Brain microvascular endothelial cell (primary cell): ENCODE data around the gene NBAS.

Experiments
- DNase-seq: peaks from one replicate; pipeline ENCODE4 v3.0.0-alpha.2; 2020
- H3K27ac ChIP-seq: fragments of 250-450 bp; sonication (Bioruptor Pico); 2 replicates; pipeline ENCODE4 v1.5.1; 2020; ENCODE audit warnings: mild to moderate bottlenecking, moderate library complexity
- H3K27me3 ChIP-seq: fragments of 250-450 bp; sonication (Bioruptor Pico); replicated peaks from 2 replicates; pipeline ENCODE4 v1.5.1; 2020; ENCODE audit warnings: mild to moderate bottlenecking
- H3K36me3 ChIP-seq: fragments of 250-450 bp; sonication (Bioruptor Pico); replicated peaks from 2 replicates; pipeline ENCODE4 v1.5.1; 2020; ENCODE audit warnings: mild to moderate bottlenecking
- H3K4me3 ChIP-seq: 2 replicates; pipeline ENCODE4 v1.5.1; 2011; ENCODE audit warnings: low read depth, mild to moderate bottlenecking, control low read depth, low read length, moderate library complexity
- CTCF ChIP-seq: IDR thresholded peaks from 2 replicates; pipeline ENCODE4 v1.5.1; 2011; ENCODE audit warnings: low read depth, mild to moderate bottlenecking, moderate library complexity, low read length, control low read depth, inconsistent platforms; ENCODE audit errors: missing control alignments
- in situ Hi-C: cut with HindIII; loops from 2 replicates; pipeline ENCODE4 v1.10.0; 2017; ENCODE audit warnings: low sequenced_read_pairs, low pct_ligation_motif_present

The NBAS gene

GRCh38 chr2:15606481-15607441 lies 45.6 kb upstream of the NBAS start:
- no peak for TF ChIP-seq CTCF
- DNase-seq = no peak
- Histone ChIP-seq H3K27ac (no peak overlapping the region), H3K4me3 (no peak overlapping the region), H3K27me3 (no peaks in the 10 kb centered on the region), H3K36me3 (peaks cover 71% of the 10 kb centered on the region)
- in situ Hi-C loops = no loop called here

- DNase-seq = no peak
- in situ Hi-C loops = no loop called here
- no peak for TF ChIP-seq CTCF
- H3K36me3 ChIP-seq = peaks cover 81% of the 10 kb centered on the region
- no peak overlapping the region for H3K4me3 ChIP-seq
- H3K27ac ChIP-seq = no peak overlapping the region
- no peaks in the 10 kb centered on the region for H3K27me3 ChIP-seq
Measured at GRCh38 chr2:15605721-15606120, 44.6 kb upstream of the NBAS start.

- in situ Hi-C loops = no loop called here
- H3K4me3 ChIP-seq = no peak overlapping the region
- peaks cover 92% of the 10 kb centered on the region for H3K36me3 ChIP-seq
Measured at GRCh38 chr2:15603948-15604347, 42.8 kb upstream of the NBAS start.

GRCh38 chr2:15603044-15603765 lies 42.1 kb upstream of the NBAS start:
- in situ Hi-C loops = no loop called here
- no peak overlapping the region for H3K27ac ChIP-seq
- no peak overlapping the region for H3K4me3 ChIP-seq
- DNase-seq = no peak
- H3K27me3 ChIP-seq = no peaks in the 10 kb centered on the region
- H3K36me3 ChIP-seq = peaks cover 93% of the 10 kb centered on the region
- TF ChIP-seq CTCF = no peak

More at GRCh38 chr2:15603948-15604347, 42.8 kb upstream of the NBAS start:
- Histone ChIP-seq H3K27ac (no peak overlapping the region), H3K27me3 (no peaks in the 10 kb centered on the region)
- no peak for TF ChIP-seq CTCF
- no peak for DNase-seq

GRCh38 chr2:15602393-15602792 lies 41.3 kb upstream of the NBAS start:
- Histone ChIP-seq H3K27ac (no peak overlapping the region), H3K36me3 (peaks cover 86% of the 10 kb centered on the region), H3K27me3 (no peaks in the 10 kb centered on the region), H3K4me3 (no peak overlapping the region)
- in situ Hi-C loops = no loop called here
- TF ChIP-seq CTCF = no peak
- no peak for DNase-seq
